CD14-positive monocyte (primary cell): Measurements from ENCODE around the gene HDGF. TPM values are rescaled to one million over a fixed set of nuclear protein-coding genes. Genes with fewer than 3 reads are reported as not detected.
A peak's percentile ranks its signal among the peaks of the same experiment; 100 is the strongest.

ENCODE experiments used
- DNase-seq, 3 donors: peaks; one replicate each; pipeline ENCODE4 v3.0.0-alpha.2; 2011 to 2022
- H2AFZ ChIP-seq: 2 replicates; pipeline ENCODE4 v1.6.0; 2012; ENCODE audit warnings: mild to moderate bottlenecking, low read depth, low read length, inconsistent platforms; ENCODE audit not compliant: insufficient read depth, poor library complexity, severe bottlenecking
- H3K27ac ChIP-seq, 2 donors: 1 replicate in 1 of 2; 2 replicates in 1 of 2; pipeline ENCODE4 v1.5.1; 2012 to 2013; ENCODE audit warnings: low read length in 2 of 2, control low read depth in 1 of 2, inconsistent platforms in 1 of 2, low read depth in 1 of 2, mild to moderate bottlenecking in 1 of 2
- H3K27me3 ChIP-seq, 2 donors: one replicate each; pipeline versions ENCODE4 v1.6.0 to v1.6.1; 2011 to 2013; ENCODE audit warnings: low read length in 2 of 2; ENCODE audit not compliant: control insufficient read depth in 2 of 2, insufficient read depth in 2 of 2
- H3K36me3 ChIP-seq, 2 donors: replicated peaks in 1 of 2; 1 replicate in 1 of 2; 2 replicates in 1 of 2; pipeline versions ENCODE4 v1.5.1 to v1.6.1; 2012 to 2013; ENCODE audit warnings: low read length in 2 of 2, control low read depth in 1 of 2, inconsistent platforms in 1 of 2, mild to moderate bottlenecking in 1 of 2; ENCODE audit not compliant: insufficient read depth in 2 of 2, control insufficient read depth in 1 of 2
- H3K4me1 ChIP-seq, 2 donors: 1 replicate in 1 of 2; 2 replicates in 1 of 2; pipeline versions ENCODE4 v1.5.1 to v1.6.1; 2012 to 2013; ENCODE audit warnings: low read length in 2 of 2, control low read depth in 1 of 2, inconsistent platforms in 1 of 2, mild to moderate bottlenecking in 1 of 2, moderate library complexity in 1 of 2; ENCODE audit not compliant: insufficient read depth in 2 of 2, control insufficient read depth in 1 of 2
- H3K4me2 ChIP-seq: replicated peaks from 2 replicates; pipeline ENCODE3; 2012; ENCODE audit warnings: low read length, moderate library complexity, mild to moderate bottlenecking; ENCODE audit not compliant: poor library complexity, severe bottlenecking; ENCODE audit errors: extremely low read depth
- H3K4me3 ChIP-seq, 3 experiments: fragments of 200-600 bp in 1 of 3; sonication (generic) in 1 of 3; replicated peaks in 1 of 3; 1 replicate in 2 of 3; 2 replicates in 1 of 3; pipeline ENCODE4 v1.5.1; 2011 to 2013; ENCODE audit warnings: low read length in 3 of 3, mild to moderate bottlenecking in 3 of 3, control low read depth in 2 of 3, low read depth in 2 of 3, inconsistent platforms in 1 of 3, moderate library complexity in 1 of 3
- H3K79me2 ChIP-seq: 2 replicates; pipeline ENCODE4 v1.6.0; 2012; ENCODE audit warnings: mild to moderate bottlenecking, control low read depth, inconsistent platforms, low read length, moderate library complexity; ENCODE audit not compliant: insufficient read depth
- H3K9ac ChIP-seq: 2 replicates; pipeline ENCODE4 v1.6.0; 2017; ENCODE audit warnings: low read length, mild to moderate bottlenecking; ENCODE audit not compliant: insufficient read depth, poor library complexity, severe bottlenecking
- H3K9me3 ChIP-seq, 2 donors: replicated peaks in 1 of 2; 1 replicate in 1 of 2; 2 replicates in 1 of 2; pipeline versions ENCODE4 v1.5.1 to v1.6.1; 2012 to 2013; ENCODE audit warnings: low read length in 2 of 2, control low read depth in 1 of 2; ENCODE audit not compliant: control insufficient read depth in 1 of 2, insufficient read depth in 1 of 2
- H4K20me1 ChIP-seq: 2 replicates; pipeline ENCODE4 v1.6.0; 2012; ENCODE audit warnings: mild to moderate bottlenecking, low read length, control low read depth, moderate library complexity; ENCODE audit not compliant: insufficient read depth
- H3K27ac Mint-ChIP-seq, 7 donors: one replicate each; pipeline ENCODE4 v1.8.0; 2020; ENCODE audit warnings: mild to moderate bottlenecking in 7 of 7, mixed read lengths in 7 of 7, moderate library complexity in 6 of 7, inconsistent platforms in 2 of 7
- H3K27me3 Mint-ChIP-seq, 3 donors: one replicate each; pipeline ENCODE4 v1.8.0; 2021 to 2022; ENCODE audit warnings: low read depth in 3 of 3, mild to moderate bottlenecking in 3 of 3, mixed read lengths in 3 of 3, moderate library complexity in 3 of 3, inconsistent platforms in 1 of 3
- H3K36me3 Mint-ChIP-seq, 2 donors: one replicate each; pipeline ENCODE4 v1.8.0; 2020; ENCODE audit warnings: mixed read lengths in 2 of 2, inconsistent platforms in 1 of 2, mild to moderate bottlenecking in 1 of 2
- H3K4me1 Mint-ChIP-seq: one replicate; pipeline ENCODE4 v1.8.0; 2020; ENCODE audit warnings: mild to moderate bottlenecking, mixed read lengths
- H3K4me3 Mint-ChIP-seq, 2 donors: one replicate each; pipeline ENCODE4 v1.8.0; 2020; ENCODE audit warnings: mild to moderate bottlenecking in 2 of 2, mixed read lengths in 2 of 2, moderate library complexity in 1 of 2
- H3K9me3 Mint-ChIP-seq, 7 donors: one replicate each; pipeline ENCODE4 v1.8.0; 2020 to 2022; ENCODE audit warnings: mixed read lengths in 7 of 7, mild to moderate bottlenecking in 6 of 7, moderate library complexity in 6 of 7, inconsistent platforms in 2 of 7
- WGBS: methylation state at CpG from one replicate; pipeline ENCODE4 v1.1.5; 2013; ENCODE audit warnings: missing lambda C conversion rate; ENCODE audit not compliant: insufficient coverage; 5-methylcytosine and 5-hydroxymethylcytosine counted together
- intact Hi-C, 2 donors: fragments of 100-400 bp; cut with micrococcal nuclease; formaldehyde crosslinking; loops; one replicate each; pipeline versions ENCODE4 v1.15.0 to v1.15.1; 2023
- polyA plus RNA-seq, 3 donors: library from polyadenylated mRNA; depleted of rRNA in 1 of 3; unstranded in 2 of 3; stranded (reverse) in 1 of 3; fragments of 300-500 nt in 2 of 3; fragments of >200 nt in 1 of 3; fragmentation: Illumina TruSeq in 2 of 3; gene quantifications; 1 replicate in 2 of 3; 2 replicates in 1 of 3; pipeline ENCODE4 v1.2.3, GENCODE V29; 2012 to 2021
- TF ChIP-seq, protein P1 (sequence below): fragments of 200-600 bp; IDR thresholded peaks from one replicate; pipeline ENCODE4 v1.8.0; 2022; ENCODE audit warnings: antibody characterized with exemption, mild to moderate bottlenecking

HDGF gene
- polyA plus RNA-seq, 3 donors = 23.9 to 92.4 (median 49.9) TPM

DNA sequence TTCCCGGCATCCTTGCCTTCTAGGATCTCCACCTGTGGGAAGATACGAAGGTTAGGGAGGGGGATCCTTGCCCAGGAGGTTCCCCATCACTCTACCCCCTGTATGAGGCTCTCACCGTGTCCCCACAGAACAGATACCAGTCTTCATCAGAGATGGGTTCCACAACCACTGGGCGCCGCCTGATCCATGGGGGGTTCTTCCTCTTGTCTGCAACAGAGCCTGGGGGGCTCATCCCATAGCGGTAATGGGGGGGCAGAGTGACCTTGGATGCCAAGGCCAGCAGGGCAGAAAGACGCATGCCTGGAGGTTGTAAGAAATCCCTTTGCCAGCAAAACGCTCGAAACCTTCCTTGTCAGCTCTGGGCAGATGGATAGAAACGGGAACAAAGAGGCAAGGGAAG lies 13.1 kb downstream of the HDGF start:
- H2AFZ ChIP-seq = no peak overlapping the region
- H3K79me2 ChIP-seq = peaks cover 11% of the 10 kb centered on the region
- Mint-ChIP-seq H3K27ac (peak overlapping the region in 3 of 7 donors; percentile 14 to 67 (median 58)), H3K36me3 (peaks cover 34 to 56% of the 10 kb centered on the region in 2 donors), H3K27me3 (peaks cover 0 to 1% (median 0%) of the 10 kb centered on the region in 3 donors), H3K9me3 (peaks cover 0 to 2% (median 0%) of the 10 kb centered on the region in 7 donors), H3K4me1 (peaks cover 16% of the 10 kb centered on the region), H3K4me3 (no peak overlapping the region)
- no CpG with 5 or more reads among the region's 10 CpGs for WGBS
- H3K4me1 ChIP-seq = peaks cover 13 to 18% of the 10 kb centered on the region in 2 donors
- H3K4me3 ChIP-seq = no peak overlapping the region
- H3K9ac ChIP-seq = no peak overlapping the region
- intact Hi-C loops = no loop called here
- peaks cover 37 to 62% of the 10 kb centered on the region in 2 donors for H3K36me3 ChIP-seq
- H3K9me3 ChIP-seq = no peaks in the 10 kb centered on the region
- no peaks in the 10 kb centered on the region for H3K27me3 ChIP-seq
- H4K20me1 ChIP-seq = no peaks in the 10 kb centered on the region
- H3K4me2 ChIP-seq = no peak overlapping the region
- no peak overlapping the region for H3K27ac ChIP-seq
- DNase-seq = no peak
- TF ChIP-seq, protein P1, sequence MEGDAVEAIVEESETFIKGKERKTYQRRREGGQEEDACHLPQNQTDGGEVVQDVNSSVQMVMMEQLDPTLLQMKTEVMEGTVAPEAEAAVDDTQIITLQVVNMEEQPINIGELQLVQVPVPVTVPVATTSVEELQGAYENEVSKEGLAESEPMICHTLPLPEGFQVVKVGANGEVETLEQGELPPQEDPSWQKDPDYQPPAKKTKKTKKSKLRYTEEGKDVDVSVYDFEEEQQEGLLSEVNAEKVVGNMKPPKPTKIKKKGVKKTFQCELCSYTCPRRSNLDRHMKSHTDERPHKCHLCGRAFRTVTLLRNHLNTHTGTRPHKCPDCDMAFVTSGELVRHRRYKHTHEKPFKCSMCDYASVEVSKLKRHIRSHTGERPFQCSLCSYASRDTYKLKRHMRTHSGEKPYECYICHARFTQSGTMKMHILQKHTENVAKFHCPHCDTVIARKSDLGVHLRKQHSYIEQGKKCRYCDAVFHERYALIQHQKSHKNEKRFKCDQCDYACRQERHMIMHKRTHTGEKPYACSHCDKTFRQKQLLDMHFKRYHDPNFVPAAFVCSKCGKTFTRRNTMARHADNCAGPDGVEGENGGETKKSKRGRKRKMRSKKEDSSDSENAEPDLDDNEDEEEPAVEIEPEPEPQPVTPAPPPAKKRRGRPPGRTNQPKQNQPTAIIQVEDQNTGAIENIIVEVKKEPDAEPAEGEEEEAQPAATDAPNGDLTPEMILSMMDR = no peak

DNA sequence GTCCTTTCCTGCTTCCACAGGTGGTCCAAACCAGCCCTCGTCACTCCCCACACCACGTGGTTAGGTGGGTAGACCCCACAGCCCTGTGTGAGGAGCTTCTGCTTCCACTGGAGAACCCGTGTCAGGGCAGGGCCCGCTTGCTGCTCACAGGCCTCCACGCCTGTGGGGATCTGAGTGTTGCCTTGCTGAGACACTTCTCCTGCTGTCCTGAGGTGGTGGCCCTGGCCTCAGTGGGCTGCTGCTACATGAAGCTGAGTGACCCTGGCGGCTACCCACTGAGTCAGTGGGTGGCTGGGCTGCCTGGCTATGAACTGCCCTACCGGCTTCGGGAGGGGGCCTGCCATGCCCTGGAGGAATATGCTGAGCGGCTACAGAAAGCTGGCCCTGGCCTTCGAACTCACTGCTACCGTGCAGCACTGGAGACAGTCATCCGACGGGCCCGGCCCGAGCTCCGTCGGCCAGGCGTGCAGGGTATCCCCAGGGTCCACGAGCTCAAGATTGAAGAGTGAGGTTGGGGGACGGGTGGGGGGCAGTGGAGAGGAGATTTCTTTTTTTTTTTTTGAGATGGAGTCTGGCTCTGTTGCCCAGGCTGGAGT lies 17.4 kb downstream of the HDGF start:
- Histone ChIP-seq H3K79me2 (peaks cover 17% of the 10 kb centered on the region), H3K4me3 (no peak overlapping the region), H3K4me2 (no peak overlapping the region), H3K27me3 (no peaks in the 10 kb centered on the region), H4K20me1 (no peaks in the 10 kb centered on the region), H3K27ac (no peak overlapping the region), H3K9me3 (no peaks in the 10 kb centered on the region), H3K9ac (no peak overlapping the region), H3K36me3 (peaks cover 36 to 68% of the 10 kb centered on the region in 2 donors), H3K4me1 (peaks cover 6 to 9% of the 10 kb centered on the region in 2 donors), H2AFZ (no peak overlapping the region)
- DNase-seq = no peak
- TF ChIP-seq, protein P1 = no peak
- 94% methylated on average over 17 of the region's 20 CpGs for WGBS
- intact Hi-C loops = loop anchor here in 1 of 2 donors (5.0 kb wide), 1 partner anchor 33 kb away; the partner anchor contains the start of gene PRCC
- H3K27me3 Mint-ChIP-seq = peaks cover 0 to 1% (median 0%) of the 10 kb centered on the region in 3 donors
- peaks cover 43 to 58% of the 10 kb centered on the region in 2 donors for H3K36me3 Mint-ChIP-seq
- no peak overlapping the region for H3K4me3 Mint-ChIP-seq
- H3K9me3 Mint-ChIP-seq = peaks cover 0 to 2% (median 0%) of the 10 kb centered on the region in 7 donors
- H3K27ac Mint-ChIP-seq = peak overlapping the region in 2 of 7 donors; percentile 19 to 82
- peaks cover 13% of the 10 kb centered on the region for H3K4me1 Mint-ChIP-seq
